H1 (cell line): Measurements from ENCODE around the gene KLHDC7B. TPM values are rescaled to one million over a fixed set of nuclear protein-coding genes. Genes with fewer than 3 reads are reported as not detected.

Source experiments
- CEBPB ChIP-seq: IDR thresholded peaks from 2 replicates; pipeline ENCODE4 v1.6.1; 2012; ENCODE audit warnings: low read depth, low read length
- POLR2A ChIP-seq, 2 experiments: IDR thresholded peaks; 1 replicate in 1 of 2; 2 replicates in 1 of 2; pipeline ENCODE4 v1.6.1; 2011; ENCODE audit warnings: low read depth in 2 of 2, low read length in 2 of 2, mild to moderate bottlenecking in 2 of 2; ENCODE audit errors: control extremely low read depth in 1 of 2
- YY1 ChIP-seq: IDR thresholded peaks from 2 replicates; pipeline ENCODE4 v1.6.1; 2011; ENCODE audit warnings: low read depth, mild to moderate bottlenecking, low read length
- polyA plus RNA-seq, 7 experiments: library from polyadenylated mRNA; depleted of rRNA in 3 of 7; stranded (reverse) in 5 of 7; unstranded in 2 of 7; fragments of >200 nt in 5 of 7; fragments of 200-250 nt in 2 of 7; gene quantifications; 1 replicate in 5 of 7; 2 replicates in 1 of 7; 4 replicates in 1 of 7; pipeline versions ENCODE4 v1.2.1 to v1.2.3, GENCODE V29; 2011 to 2013; ENCODE audit warnings: missing spikeins in 2 of 7, mixed read lengths in 2 of 7
- total RNA-seq: library from RNA; stranded (reverse); fragmentation: NEBNext Ultra II Directional; extraction: Animal tissue kit (Norgen Biotek cat#: 25700); gene quantifications from 2 replicates; pipeline ENCODE4 v1.2.1, GENCODE V29; 2021
- TF ChIP-seq, protein P1 (sequence below): IDR thresholded peaks from 2 replicates; pipeline ENCODE4 v1.6.1; 2012; ENCODE audit warnings: inconsistent platforms

Gene KLHDC7B
- total and polyA plus RNA-seq, 2 of the 8 experiments (the other 6 are each of a cell fraction or from before 2014, with no cell fraction given) = not detected

DNA sequence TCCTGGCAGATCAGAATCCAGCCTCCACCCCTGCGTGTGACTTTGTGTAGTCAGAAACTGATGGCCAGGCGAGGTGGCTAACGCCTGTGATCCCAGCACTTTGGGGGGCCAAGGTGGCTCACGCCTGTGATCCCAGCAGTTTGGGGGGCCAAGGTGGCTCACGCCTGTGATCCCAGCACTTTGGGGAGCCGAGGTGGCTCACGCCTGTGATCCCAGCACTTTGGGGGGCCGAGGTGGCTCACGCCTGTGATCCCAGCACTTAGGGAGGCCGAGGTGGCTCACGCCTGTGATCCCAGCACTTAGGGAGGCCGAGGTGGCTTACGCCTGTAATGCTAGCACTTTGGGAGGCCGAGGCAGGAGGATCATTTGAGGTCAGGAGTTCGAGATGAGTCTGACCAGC lies 32.5 kb upstream of the KLHDC7B start (continued):
- TF ChIP-seq, protein P1, sequence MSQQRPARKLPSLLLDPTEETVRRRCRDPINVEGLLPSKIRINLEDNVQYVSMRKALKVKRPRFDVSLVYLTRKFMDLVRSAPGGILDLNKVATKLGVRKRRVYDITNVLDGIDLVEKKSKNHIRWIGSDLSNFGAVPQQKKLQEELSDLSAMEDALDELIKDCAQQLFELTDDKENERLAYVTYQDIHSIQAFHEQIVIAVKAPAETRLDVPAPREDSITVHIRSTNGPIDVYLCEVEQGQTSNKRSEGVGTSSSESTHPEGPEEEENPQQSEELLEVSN = no peak
- TF ChIP-seq CEBPB (no peak), YY1 (no peak), POLR2A (IDR thresholded peaks at IDR 0.05; ENCODE audit: control extremely low read depth in 1 of 2, low read depth in 2 of 2, low read length in 2 of 2) (no peak)
- TF ChIP-seq, all 59 proteins: peak for 0
